Measurements from ENCODE around the gene PLPP3.

Gene PLPP3

DNA sequence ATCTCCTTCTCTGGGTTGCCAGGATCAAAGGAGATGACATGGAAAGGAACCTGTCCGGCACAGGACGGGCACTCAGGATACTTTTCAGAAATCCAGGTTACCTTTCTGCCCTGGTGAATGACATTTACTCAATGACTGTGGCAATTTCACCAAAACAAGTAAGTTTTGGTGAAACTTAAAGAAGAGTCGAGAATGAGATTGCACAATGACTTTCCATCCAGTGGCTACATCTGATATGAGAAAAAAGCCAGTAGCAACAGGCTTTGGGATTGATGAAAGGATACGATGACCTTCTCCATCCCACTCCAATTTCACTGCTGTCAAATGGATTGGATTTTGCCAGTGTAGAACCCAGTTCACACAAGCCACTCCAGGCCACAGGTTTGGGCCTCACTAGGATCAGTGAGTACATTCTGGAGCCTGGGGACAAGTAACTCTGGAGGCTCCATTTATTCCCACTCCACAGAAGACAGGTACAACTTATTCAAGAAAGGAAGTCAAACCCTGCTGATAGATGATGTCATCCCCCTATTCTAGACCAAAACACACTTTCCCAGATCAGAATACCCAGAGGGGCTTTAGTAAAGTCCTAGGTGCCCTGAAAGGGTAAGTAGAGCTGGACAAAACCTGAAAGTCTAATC lies 63.3 kb downstream of the PLPP3 start:
- TF ChIP-seq, protein P1, sequence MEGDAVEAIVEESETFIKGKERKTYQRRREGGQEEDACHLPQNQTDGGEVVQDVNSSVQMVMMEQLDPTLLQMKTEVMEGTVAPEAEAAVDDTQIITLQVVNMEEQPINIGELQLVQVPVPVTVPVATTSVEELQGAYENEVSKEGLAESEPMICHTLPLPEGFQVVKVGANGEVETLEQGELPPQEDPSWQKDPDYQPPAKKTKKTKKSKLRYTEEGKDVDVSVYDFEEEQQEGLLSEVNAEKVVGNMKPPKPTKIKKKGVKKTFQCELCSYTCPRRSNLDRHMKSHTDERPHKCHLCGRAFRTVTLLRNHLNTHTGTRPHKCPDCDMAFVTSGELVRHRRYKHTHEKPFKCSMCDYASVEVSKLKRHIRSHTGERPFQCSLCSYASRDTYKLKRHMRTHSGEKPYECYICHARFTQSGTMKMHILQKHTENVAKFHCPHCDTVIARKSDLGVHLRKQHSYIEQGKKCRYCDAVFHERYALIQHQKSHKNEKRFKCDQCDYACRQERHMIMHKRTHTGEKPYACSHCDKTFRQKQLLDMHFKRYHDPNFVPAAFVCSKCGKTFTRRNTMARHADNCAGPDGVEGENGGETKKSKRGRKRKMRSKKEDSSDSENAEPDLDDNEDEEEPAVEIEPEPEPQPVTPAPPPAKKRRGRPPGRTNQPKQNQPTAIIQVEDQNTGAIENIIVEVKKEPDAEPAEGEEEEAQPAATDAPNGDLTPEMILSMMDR (IDR thresholded peaks at IDR 0.05; ENCODE audit: low read depth, low read length, missing control alignments): no peak
- no peak for DNase-seq (ENCODE audit: extremely low read depth, low read depth)
- H3K4me3 ChIP-seq (replicated peaks; ENCODE audit: low read depth, low read length): no peak overlapping the region

DNA sequence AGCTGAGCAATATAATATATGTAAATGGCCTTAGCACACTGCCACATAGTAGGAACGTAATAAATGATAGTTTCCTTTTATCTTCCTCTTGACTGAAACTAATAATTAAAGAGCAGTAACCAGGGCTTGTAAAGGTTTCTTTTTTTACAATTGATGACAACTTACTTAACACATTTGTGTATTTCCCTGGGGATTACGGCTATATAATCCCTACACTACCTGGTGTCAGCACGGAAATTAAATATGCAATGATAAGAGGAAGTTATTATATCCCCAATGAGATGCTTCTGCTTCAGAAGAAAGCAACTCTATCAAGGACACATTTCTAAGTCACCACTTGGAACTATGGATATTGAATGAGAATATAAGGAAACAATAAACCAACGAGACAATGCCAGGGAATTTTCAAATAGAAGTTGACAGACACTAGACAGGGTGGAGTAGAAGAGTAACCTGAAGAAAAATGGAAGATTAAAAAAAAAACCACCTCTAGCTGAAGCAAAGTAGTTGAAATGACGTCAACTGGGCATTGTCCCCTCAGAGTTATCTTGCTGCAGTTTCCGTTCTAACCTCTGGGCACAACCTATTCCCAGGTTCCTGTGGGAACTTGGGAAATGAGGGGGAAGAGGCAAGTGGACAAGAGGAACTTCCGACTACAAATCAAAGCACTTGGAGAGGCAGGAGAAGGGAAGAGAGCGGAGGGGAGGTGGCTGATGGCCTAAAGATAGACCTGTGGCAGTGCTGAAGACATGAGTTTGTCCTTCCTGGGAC lies 66.5 kb downstream of the PLPP3 start:
- no peak overlapping the region for H3K4me3 ChIP-seq (replicated peaks; ENCODE audit: low read depth, low read length)
- TF ChIP-seq, protein P1 (IDR thresholded peaks at IDR 0.05; ENCODE audit: low read depth, low read length, missing control alignments): no peak
- DNase-seq (ENCODE audit: extremely low read depth, low read depth): no peak

DNA sequence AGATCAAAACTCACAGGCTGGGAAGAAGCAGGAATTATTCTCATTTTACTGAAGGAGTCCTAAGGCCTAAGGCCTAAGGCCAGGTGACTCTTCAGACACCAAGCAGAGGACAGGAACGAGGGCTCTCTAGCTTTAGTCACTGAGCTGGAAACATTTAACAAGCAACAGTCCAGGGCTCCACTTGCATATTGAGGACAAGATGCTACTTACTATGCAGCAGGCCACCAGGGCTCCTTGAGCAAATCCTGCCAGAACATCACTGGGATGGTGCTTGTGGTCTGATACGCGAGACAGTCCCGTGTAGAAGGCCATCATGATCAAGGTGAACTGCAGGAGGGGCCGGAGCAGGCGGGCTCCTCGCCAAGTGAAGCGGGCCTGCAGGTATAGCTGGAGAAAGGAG lies 67.6 kb downstream of the PLPP3 start:
- DNase-seq (ENCODE audit: extremely low read depth, low read depth): no peak
- H3K4me3 ChIP-seq (replicated peaks; ENCODE audit: low read depth, low read length): no peak overlapping the region
- TF ChIP-seq, protein P1 (IDR thresholded peaks at IDR 0.05; ENCODE audit: low read depth, low read length, missing control alignments): no peak

DNA sequence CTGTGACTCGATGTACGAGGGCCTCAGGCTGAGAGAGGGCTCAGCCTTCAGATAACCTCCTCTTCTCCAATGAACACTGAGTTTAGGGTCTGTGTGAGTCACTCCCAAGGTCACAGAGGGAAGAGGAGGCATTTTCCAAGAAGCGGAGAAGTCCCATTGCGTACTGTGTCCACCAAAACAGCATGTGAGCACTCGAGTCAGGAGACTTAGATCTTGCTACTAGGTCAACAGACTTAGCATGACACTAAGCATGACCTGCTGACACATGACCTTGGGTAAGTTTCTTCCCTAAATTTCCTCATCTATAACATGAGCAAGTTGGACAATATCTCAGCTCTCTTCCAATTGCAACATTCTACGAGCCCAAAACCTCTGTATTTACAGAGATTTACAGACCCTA lies 68.0 kb downstream of the PLPP3 start:
- TF ChIP-seq, protein P1 (IDR thresholded peaks at IDR 0.05; ENCODE audit: low read depth, low read length, missing control alignments): no peak
- no peak for DNase-seq (ENCODE audit: extremely low read depth, low read depth)
- no peak overlapping the region for H3K4me3 ChIP-seq (replicated peaks; ENCODE audit: low read depth, low read length)

DNA sequence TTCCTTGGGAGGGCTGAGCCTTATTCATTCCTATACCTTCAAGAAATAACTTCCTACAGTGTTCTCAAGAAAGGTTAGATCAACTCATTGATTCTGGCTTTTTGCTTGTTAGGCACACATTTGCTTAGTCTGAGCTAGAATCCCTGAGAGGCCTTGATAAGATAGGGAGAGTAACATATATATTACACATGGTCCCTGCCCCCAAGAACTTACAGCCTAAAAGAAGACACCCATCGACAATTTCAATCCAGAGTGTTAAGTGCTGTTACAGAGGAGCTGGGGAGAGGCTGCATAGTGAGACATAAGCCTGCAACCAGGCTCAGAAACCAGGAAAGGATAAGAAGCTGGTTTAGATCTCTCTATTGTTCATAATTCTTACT lies 68.7 kb downstream of the PLPP3 start:
- no peak for DNase-seq (ENCODE audit: extremely low read depth, low read depth)
- TF ChIP-seq, protein P1 (IDR thresholded peaks at IDR 0.05; ENCODE audit: low read depth, low read length, missing control alignments): no peak
- H3K4me3 ChIP-seq (replicated peaks; ENCODE audit: low read depth, low read length): no peak overlapping the region

DNA sequence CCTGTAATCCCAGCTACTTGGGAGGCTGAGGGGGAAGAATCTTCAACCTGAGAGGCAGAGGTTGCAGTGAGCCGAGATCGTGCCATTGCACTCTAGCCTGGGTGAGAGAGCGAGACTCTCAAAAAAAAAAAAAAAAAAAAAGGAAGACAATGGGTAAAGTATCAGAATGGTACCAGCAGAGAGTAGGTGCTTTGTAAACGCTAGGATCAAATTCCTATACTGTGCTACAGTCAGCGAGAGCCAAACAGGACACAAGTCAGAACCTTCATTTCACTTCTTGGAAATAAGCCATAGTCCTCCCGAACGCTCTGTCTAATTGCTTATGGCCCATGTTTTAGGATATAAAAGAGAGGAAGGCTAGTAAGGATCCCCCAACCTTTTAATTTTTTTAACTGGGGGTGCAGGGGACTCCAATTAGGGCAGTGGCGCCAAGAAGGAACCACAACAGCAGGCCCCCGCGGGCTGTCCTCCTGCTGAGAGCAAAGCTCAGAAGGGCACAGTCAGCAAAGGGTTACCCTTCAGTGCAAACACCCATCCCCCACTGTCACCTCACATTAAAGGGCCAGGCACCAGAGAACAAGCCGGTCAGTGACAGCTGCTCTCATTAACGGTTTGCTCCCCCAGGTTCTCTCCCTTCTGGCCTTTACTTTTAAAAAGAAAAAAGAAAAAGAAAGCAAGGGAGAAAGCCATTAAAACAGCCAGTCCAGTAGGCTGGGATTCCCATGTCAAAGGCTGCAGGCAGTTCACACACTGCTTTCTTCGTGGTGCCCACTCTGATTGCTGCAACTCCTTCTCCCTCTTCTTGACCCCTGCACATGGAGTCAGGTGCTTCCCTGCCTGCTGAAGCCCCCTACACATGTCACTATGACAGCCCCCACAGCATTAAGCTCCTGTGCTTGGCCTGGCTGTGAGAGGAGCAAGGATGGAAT lies 69.4 kb downstream of the PLPP3 start:
- H3K4me3 ChIP-seq (replicated peaks; ENCODE audit: low read depth, low read length): no peak overlapping the region
- TF ChIP-seq, protein P1 (IDR thresholded peaks at IDR 0.05; ENCODE audit: low read depth, low read length, missing control alignments): no peak
- no peak for DNase-seq (ENCODE audit: extremely low read depth, low read depth)
